ENCODE results near the gene PRDM7.

Gene PRDM7

DNA sequence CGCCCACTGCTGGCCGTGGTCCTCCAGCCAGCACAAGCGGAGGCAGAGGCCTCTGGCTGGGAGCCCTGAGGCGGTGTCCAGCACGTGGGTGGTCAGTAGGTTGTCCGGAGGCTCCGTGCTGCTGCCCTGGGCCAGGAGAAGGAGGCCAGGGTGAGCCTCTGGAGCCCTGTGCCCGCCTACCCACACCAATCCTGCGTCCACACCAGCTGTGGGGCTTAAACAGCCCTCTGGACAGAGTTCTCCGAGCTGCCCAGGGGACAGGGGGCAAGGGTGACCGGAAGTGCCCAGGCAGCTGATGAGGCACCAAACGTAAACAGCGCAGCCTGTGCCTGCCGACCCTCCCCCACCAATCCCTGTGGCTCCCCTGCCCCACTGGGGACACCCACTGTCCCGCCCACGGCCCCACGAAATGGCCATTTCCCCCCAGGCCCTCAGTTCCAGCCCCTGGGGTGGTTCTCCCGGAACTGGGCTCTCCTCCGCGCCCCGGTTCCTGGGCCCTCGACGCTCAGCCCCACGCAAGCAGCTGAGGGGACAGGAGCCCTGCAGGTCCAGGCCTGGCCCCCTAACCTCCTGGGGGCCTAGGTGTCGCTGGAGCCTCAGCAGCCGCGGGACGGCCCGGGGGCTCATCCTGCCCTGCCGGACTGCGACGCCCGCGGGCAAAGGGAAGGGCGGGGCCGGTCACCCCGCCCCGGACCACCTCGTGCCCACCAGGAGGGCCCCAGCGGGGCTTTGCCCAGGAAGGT lies 30.0 kb downstream of the PRDM7 start:
- in situ Hi-C loops (cut with HindIII; ENCODE audit: low sequenced_read_pairs) = no loop called here
- H3K4me3 ChIP-seq (ENCODE audit: low read depth, low read length) = peak overlapping the region; percentile 21
- peak; percentile 41 for DNase-seq (ENCODE audit: low read depth, low spot score)
- TF ChIP-seq, protein P1, sequence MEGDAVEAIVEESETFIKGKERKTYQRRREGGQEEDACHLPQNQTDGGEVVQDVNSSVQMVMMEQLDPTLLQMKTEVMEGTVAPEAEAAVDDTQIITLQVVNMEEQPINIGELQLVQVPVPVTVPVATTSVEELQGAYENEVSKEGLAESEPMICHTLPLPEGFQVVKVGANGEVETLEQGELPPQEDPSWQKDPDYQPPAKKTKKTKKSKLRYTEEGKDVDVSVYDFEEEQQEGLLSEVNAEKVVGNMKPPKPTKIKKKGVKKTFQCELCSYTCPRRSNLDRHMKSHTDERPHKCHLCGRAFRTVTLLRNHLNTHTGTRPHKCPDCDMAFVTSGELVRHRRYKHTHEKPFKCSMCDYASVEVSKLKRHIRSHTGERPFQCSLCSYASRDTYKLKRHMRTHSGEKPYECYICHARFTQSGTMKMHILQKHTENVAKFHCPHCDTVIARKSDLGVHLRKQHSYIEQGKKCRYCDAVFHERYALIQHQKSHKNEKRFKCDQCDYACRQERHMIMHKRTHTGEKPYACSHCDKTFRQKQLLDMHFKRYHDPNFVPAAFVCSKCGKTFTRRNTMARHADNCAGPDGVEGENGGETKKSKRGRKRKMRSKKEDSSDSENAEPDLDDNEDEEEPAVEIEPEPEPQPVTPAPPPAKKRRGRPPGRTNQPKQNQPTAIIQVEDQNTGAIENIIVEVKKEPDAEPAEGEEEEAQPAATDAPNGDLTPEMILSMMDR (IDR thresholded peaks at IDR 0.05; ENCODE audit: low read depth, low read length) = no peak

DNA sequence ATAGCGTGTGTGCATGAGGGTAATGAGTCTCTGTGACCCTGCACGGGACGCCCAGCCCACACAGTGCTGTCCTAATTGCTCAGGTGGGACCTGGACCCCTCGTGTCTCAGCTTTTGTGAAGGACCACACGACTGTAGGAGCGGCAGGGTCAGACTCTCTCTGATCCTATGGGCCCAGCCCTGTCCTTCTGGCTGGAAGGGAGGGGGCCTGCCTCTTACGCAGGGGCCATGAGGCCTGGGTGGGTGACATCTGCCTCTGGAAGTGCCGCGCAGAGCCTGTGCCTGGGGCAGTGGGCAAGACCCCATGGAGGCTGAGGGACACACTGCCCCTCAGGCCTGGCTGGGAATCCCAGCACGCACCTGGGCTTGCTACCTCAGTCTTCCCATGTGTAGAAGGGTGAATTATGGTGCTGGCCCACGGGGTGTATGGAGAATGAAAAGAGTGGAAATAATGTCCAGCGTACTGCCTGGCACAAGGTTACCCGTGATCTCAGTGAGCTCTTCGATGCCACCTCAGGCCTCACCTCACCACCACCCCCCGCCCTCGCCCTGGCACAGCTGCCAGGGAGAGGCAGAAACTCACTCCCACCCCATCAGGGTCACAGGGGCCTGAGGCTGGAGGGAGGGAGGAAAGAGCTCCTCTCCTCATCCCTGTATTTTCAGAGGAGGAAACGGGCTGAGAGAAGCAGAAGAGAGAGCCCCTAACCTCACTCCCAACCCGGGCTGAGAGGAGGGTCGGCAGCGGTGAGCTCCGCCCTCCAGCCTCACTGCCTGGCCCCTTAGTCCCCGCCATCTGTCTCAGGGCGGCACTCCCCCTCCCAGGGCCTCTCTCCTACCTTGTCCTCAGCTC lies 30.8 kb downstream of the PRDM7 start:
- TF ChIP-seq, protein P1 (IDR thresholded peaks at IDR 0.05; ENCODE audit: low read depth, low read length) = no peak

DNA sequence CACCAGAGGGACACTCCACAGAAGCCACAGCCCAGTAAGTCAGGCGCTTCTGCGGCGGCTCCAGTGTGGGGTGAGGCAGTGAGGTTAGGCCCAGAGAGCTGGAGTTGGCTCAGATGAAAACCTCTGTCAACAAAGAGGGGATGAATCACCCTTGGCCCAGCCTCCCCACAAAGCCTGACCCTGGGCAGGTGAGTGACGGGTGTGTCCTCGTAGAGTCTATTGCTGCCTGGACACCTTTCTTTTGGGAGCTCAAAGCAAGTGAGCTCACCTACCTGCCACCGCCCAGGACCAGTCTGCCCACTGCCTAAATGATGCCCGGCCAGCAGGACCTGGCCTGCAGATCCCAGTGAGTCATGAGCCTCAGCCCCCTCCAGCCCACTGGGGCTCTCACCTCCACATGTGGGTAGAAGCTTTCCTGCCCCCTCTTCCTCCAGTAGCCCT lies 33.0 kb downstream of the PRDM7 start:
- TF ChIP-seq, protein P1 (IDR thresholded peaks at IDR 0.05; ENCODE audit: low read depth, low read length) = no peak
- H3K4me3 ChIP-seq (ENCODE audit: low read depth, low read length) = no peak overlapping the region
- in situ Hi-C loops (cut with HindIII; ENCODE audit: low sequenced_read_pairs) = no loop called here
- DNase-seq (ENCODE audit: low read depth, low spot score) = peak; percentile 31

More for the DNA sequence above, 30.8 kb downstream of the PRDM7 start:
- peak overlapping the region; percentile 21 for H3K4me3 ChIP-seq (ENCODE audit: low read depth, low read length)
- no peak for DNase-seq (ENCODE audit: low read depth, low spot score)
- in situ Hi-C loops (cut with HindIII; ENCODE audit: low sequenced_read_pairs) = no loop called here

DNA sequence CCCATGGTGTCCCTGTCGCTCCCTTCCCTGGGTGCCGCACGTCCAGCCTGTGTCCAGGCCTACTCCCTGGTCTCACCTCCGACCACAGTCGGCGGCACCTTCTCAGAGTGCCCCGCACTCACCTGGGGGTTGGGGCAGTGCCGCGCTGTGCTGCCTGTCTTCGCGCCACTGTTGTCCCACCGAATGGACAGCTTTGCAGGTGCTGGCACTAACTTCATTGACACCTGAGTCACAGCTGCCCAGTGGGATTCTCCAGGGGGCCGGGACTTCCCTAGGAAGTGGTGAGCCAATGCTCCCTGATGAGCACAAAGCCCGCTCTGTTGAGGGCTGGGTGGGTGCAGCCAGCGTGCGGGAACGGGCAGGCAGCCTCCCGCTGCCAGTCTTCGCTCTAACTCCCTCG lies 33.6 kb downstream of the PRDM7 start:
- no peak for DNase-seq (ENCODE audit: low read depth, low spot score)
- no peak overlapping the region for H3K4me3 ChIP-seq (ENCODE audit: low read depth, low read length)
- TF ChIP-seq, protein P1 (IDR thresholded peaks at IDR 0.05; ENCODE audit: low read depth, low read length) = no peak
- in situ Hi-C loops (cut with HindIII; ENCODE audit: low sequenced_read_pairs) = no loop called here

DNA sequence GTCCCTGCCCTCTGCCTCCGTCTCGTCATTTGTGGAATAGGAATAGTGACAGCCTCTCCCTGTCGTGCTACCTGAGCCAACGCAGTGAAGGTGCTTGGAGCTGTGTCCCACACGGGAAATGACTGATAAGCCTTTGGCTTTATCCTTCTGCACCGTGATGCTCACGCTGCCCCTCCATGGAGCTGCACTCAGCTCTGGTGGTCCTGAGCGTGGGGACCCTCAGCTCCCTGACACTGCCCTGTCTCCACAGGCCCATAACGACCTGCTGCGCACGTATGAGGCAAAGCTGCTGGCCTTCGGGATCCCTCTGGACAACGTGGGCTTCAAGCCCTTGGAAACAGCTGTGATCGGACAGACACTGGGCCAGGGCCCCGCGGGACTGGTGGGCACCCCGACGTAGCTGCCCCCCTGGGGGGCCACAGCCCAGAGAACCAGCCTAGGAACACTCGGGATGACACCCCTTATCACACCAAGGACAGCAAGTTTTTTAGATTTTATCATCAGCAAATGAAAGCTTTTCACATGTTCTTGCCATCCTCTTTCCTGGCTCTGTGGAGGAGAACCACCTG lies 34.1 kb downstream of the PRDM7 start:
- TF ChIP-seq, protein P1 (IDR thresholded peaks at IDR 0.05; ENCODE audit: low read depth, low read length) = no peak
- in situ Hi-C loops (cut with HindIII; ENCODE audit: low sequenced_read_pairs) = no loop called here
- DNase-seq (ENCODE audit: low read depth, low spot score) = no peak
- no peak overlapping the region for H3K4me3 ChIP-seq (ENCODE audit: low read depth, low read length)

DNA sequence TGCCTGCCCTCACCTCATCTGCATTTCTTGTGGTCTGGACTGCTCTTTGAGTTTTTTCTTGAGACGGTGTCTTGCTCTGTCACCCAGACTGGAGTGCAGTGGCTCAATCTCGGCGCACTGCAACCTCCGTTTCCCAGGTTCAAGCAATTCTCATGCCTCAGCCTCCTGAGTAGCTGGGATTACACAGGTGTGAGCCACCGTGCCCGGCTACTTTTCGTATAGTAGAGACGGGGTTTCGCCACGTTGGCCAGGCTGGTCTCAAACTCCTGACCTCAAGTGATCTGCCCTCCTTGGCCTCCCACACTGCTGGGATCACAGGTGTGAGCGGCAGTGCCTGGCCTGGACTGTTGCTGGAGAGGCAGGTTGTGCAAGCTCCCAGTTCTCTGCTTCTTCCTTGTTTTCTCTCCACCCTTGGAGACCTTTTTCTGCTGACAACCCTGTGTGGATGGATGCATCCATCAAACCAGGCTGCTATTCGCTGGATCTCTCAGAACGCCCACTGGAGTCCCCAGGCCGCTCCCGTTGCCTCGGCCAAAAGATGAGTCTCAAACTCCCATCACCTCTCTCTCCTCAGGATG lies 35.1 kb downstream of the PRDM7 start:
- H3K4me3 ChIP-seq (ENCODE audit: low read depth, low read length) = no peak overlapping the region
- in situ Hi-C loops (cut with HindIII; ENCODE audit: low sequenced_read_pairs) = no loop called here
- TF ChIP-seq, protein P1 (IDR thresholded peaks at IDR 0.05; ENCODE audit: low read depth, low read length) = no peak
- no peak for DNase-seq (ENCODE audit: low read depth, low spot score)

Measured in astrocyte of the spinal cord (primary cell).